GM12874 (cell line): ENCODE results near the gene AIF1L.

Experiments used
- TF ChIP-seq, protein P1 (sequence below): IDR thresholded peaks from 2 replicates; pipeline ENCODE4 v1.5.1; 2011; ENCODE audit warnings: low read depth, mild to moderate bottlenecking, control low read depth, low read length, moderate library complexity; ENCODE audit not compliant: insufficient read depth

AIF1L gene

GRCh38 chr9:131103535-131103934 is 7.2 kb downstream of the AIF1L start:
- TF ChIP-seq, protein P1, sequence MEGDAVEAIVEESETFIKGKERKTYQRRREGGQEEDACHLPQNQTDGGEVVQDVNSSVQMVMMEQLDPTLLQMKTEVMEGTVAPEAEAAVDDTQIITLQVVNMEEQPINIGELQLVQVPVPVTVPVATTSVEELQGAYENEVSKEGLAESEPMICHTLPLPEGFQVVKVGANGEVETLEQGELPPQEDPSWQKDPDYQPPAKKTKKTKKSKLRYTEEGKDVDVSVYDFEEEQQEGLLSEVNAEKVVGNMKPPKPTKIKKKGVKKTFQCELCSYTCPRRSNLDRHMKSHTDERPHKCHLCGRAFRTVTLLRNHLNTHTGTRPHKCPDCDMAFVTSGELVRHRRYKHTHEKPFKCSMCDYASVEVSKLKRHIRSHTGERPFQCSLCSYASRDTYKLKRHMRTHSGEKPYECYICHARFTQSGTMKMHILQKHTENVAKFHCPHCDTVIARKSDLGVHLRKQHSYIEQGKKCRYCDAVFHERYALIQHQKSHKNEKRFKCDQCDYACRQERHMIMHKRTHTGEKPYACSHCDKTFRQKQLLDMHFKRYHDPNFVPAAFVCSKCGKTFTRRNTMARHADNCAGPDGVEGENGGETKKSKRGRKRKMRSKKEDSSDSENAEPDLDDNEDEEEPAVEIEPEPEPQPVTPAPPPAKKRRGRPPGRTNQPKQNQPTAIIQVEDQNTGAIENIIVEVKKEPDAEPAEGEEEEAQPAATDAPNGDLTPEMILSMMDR: no peak

GRCh38 chr9:131104016-131104740 is 7.8 kb downstream of the AIF1L start:
- TF ChIP-seq, protein P1: no peak

- TF ChIP-seq, protein P1: no peak
Measured at GRCh38 chr9:131105952-131106351, 9.6 kb downstream of the AIF1L start.

GRCh38 chr9:131107760-131108159 is 11.4 kb downstream of the AIF1L start:
- TF ChIP-seq, protein P1: no peak

- TF ChIP-seq, protein P1: no peak
Measured at GRCh38 chr9:131111186-131111853, 15.0 kb downstream of the AIF1L start.

GRCh38 chr9:131111854-131112311 is 15.6 kb downstream of the AIF1L start:
- TF ChIP-seq, protein P1: no peak

DNA sequence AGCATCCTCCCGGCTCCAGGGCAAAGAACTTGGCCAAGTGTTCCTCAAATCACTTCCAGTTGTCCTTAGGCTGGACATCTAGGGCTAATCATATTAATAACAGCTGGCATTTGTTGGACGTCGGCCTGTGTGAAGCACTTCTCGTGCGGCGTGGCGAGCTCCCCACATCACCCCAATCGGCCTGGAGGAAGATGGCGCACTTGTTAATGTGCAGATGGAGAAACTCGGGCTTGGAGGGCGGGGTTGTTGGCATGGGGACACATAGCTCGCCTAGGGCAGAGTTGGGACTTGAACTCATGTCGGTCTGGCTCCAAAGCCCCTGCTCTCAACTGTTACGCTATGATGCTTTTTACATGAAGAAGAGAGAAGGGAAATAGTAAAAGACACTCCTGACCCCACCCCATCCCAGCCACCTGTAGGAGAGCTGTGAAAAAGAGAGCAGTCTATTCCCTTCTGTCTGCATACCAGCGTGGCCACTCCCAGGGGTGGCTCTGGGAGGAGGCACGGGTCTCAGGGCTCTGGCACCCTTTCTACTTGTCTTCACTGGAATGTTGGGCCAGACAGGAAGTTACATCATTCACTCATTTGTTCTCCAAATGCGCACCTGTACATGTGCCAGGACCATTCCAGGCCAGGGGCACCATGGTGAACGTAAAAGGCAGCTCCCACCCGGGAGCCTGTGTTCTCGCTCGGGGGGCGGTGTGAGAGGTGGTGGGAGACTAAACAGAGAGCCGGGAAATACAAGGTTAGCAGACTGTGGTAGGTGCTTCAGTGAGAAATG is 16.2 kb downstream of the AIF1L start:
- TF ChIP-seq, protein P1: no peak
